Skeletal muscle cell (primary cell): ENCODE results near the gene STRA8.

ENCODE experiments used
- DNase-seq: peaks from one replicate; pipeline ENCODE4 v3.0.0-alpha.2; 2010; ENCODE audit warnings: low read depth
- H3K4me3 ChIP-seq: 2 replicates; pipeline ENCODE4 v1.5.1; 2011; ENCODE audit warnings: low read depth, mild to moderate bottlenecking, control low read depth, low read length, moderate library complexity

The STRA8 gene

DNA sequence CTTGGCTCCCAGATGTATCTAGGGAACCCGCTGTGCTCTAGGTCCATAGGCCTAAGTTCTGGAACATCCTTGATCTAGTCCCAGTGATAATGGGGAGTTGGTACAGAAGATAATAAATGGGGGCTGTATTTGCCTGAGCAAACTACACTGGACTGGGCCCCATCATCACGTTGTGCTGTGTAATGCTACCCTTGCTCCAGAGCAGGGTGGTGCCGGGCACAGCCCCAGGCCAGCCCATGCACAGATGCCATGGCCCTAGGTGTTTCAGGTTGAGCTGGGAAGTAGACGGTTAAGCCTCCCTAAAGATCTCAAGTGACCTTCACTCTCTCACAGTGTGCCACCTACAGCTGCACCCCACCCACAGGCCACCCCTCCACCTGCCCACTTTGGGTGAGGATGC, 53.2 kb downstream of the STRA8 start:
- no peak overlapping the region for H3K4me3 ChIP-seq
- DNase-seq = no peak

- no peak for DNase-seq
- H3K4me3 ChIP-seq = no peak overlapping the region
These were observed 57.0 kb downstream of the STRA8 start for GRCh38 chr7:135290594-135290993.

DNA sequence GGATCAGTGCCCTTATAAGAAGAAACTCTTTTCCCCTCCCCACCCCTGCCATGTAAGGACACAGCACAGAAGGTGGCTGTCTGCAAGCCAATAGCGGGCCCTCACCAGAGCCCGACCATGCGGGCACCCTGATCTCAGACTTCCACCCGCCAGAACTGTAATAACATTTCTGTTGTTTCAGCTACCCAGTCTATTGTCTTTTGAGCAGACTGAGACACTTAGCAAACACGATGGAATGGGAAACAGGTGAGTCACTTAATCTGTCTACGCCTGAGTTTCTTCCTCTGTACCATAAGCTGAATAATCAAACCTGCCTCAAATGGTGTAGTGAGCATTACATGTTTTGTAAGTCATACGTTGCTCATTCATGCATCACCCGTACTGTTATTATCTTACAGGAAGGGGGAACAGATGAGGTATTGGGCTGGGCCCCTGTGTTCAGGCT, 58.2 kb downstream of the STRA8 start:
- no peak overlapping the region for H3K4me3 ChIP-seq
- peak; percentile 56 for DNase-seq

DNA sequence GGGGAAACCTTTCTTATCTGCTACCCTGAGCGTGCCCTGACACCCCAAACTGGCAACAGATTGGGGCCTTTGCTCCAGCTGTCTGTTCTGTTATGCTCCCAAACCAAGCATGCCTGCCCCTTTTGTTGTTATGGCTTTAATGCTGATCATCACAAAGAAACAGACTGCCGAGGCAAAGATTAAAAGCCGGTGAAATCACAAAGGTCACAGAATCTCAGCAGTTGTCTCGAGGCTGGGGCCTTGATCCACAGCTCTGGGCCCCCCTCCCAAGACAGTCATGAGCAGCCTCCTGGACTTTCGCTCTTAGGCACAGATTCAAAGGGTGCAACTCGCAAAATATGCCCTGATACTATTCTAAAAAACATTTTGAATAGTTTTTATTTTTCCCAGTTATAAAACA, 65.6 kb downstream of the STRA8 start:
- no peak for DNase-seq

GRCh38 chr7:135300913-135301765, 67.5 kb downstream of the STRA8 start:
- no peak for DNase-seq
- no peak overlapping the region for H3K4me3 ChIP-seq

More for the DNA sequence above, 65.6 kb downstream of the STRA8 start:
- H3K4me3 ChIP-seq = no peak overlapping the region
